ENCODE data around the gene ARSA.
A peak's percentile ranks its signal among the peaks of the same experiment; 100 is the strongest.
"Not testable (repeated sequence)": the region's sequence is repeated elsewhere in the genome, so short reads cannot be mapped to it uniquely, and the experiment has no call there.

Gene ARSA

GRCh38 chr22:50653256-50653655 is 25.3 kb upstream of the ARSA start:
- DNase-seq, result no peak

GRCh38 chr22:50643821-50644101 is 15.8 kb upstream of the ARSA start:
- DNase-seq, result not testable (repeated sequence)

- DNase-seq, result not testable (repeated sequence)
Observed at GRCh38 chr22:50643021-50643820, 15.3 kb upstream of the ARSA start.

DNA sequence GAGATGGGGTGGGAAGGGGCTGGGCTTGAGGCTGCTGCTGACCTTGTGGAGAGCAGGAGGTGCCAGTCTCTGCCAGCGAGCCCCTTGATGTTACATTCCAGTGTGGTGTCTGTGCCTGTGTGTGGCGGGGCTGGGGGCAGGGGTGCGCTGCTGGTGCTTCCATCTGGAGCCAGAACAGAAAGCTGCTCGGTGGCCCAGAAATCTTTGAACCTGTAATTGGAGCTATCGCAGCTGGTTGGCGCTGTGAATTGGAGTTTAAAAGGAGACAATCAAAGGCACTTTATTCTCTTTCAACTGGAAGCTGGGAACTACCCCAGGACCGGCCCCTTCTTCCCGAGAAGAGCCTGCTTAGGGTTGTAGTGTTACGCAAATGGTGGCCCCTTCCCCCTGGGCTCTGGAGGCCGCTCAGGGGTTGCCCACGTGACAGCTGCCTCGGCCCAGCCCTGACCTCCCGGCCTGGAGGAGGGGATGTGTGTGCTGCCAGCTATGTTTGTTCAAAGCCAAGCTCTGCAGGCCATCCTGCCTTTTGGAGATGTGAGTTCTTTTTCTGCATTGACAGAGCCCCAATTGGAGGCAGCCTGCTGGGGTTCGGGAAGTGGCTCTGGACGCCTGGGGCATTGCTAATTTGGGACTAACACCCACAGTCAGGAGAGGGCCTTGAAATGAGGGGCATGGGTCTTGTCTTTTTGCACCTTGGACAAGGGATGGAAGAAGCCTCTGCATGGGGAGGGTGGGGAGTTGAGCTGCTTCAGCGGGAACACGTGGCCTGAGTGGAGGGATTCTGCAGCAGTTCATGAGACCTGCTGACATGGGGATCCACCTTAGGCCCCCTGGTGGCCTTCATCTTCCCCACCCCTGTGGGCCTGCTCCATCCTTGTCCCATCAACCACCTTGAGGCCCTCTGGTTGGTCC is 14.0 kb upstream of the ARSA start:
- DNase-seq, result peak in 1 of 2 experiments; percentile 20

GRCh38 chr22:50640857-50641647 is 13.1 kb upstream of the ARSA start:
- no peak for DNase-seq

- not testable (repeated sequence) for DNase-seq
Observed at GRCh38 chr22:50640296-50640695, 12.3 kb upstream of the ARSA start.

DNA sequence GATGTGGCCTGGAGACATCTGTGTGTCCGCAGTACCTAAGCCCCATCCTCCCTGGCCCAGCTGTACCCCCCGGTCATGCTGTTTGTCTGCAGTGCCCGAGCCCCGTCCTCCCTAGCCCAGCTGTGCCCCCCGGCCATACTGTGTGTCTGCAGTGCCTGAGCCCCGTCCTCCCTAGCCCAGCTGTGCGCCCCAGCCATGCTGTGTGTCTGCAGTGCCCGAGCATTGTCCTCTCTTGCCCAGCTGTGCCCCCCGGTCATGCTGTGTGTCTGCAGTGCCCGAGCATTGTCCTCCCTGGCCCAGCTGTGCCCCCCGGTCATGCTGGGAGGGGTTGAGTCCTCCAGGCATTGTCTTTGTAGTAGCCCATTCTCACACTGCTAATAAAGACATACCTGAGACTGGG is 7.6 kb upstream of the ARSA start:
- no peak for DNase-seq

GRCh38 chr22:50633771-50634170 is 5.8 kb upstream of the ARSA start:
- DNase-seq, result no peak

DNA sequence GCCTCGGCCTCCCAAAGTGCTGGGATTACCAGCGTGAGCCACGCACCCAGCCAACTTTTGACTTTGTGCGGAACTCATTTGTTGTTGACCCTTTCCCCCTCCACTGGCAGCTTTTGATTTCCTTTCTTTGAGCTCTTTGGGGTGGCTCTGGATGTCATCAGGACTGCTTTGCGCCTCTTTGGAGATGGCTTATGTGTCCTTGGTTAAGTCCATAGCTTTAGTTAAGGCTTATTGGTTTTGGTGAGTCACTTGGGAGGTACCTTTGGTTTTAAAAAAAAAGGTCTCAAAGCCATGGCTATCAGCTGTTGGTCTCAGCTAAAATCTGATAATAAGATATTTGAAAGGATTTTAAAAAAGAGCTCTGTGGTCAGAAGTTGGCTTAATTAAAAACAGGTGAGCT is 5.1 kb upstream of the ARSA start:
- DNase-seq, result no peak

- no peak for DNase-seq
Observed at GRCh38 chr22:50630376-50630775, 2.4 kb upstream of the ARSA start.

- DNase-seq, result no peak
Observed at GRCh38 chr22:50628543-50629134, 687 bp upstream of the ARSA start.

DNA sequence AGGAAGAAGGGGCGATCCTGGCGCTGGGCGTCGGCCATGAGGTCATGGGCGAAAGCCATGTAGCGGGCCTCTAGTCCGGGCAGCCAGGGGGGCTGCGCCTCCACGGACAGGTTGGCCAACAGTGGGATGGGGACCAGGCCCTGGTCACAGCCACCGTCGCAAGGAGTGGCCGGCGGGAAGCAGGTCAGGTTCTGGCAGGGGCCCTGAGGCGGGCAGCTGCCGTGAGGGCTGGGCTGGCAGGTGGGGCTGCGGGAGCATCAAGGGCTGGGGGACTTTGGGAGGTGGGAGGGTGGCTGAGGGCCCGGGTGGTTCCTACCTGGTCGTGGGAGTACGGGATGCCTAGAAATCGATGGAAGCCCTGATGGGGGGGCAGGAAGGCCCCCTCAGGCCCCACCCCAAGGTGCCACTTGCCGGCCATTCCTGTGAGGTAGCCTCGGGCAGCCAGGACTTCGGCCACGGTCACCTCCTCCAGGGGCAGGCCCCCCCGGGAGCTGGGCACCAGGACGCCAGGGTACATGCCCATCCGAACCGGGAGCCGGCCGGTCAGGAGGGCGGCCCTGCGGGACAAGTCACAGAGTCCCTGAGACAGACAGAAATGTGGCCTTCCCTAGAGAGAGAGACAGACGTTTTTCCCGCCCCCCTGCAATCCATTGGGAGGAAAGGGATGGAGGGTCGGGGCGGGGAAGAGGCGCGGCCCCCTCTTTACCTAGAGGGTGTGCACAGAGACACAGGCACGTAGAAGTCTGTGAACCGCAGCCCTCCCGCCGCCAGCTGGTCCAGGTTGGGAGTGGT is 906 bp downstream of the ARSA start:
- no peak for DNase-seq

DNA sequence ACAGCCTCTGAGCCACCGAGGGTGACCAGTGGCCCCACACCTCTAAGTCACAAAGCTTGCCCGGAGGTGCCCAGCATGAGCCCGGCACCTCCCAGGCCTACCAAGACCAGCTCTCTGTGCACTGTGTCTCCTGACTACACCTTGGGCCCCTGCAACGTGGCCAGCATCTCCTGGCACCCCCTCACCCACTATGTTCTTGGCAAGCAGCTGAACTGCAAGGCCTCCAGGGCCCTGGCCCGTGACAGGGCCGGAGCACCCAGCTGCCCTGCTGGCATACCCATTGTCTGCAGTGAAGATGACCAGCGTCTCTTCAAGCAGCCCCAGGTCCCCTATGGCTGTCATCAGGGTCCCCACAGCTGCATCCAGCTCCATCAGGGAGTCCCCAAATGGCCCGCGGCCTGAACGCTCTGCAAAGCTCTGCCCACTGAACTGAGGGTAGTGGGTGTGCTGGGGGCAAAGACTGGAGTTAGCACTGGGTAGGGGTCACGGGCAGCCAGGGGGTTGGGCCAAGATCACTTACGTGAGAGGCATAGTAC is 1.6 kb downstream of the ARSA start:
- DNase-seq, result no peak

- no peak for DNase-seq
Observed at GRCh38 chr22:50625568-50626313, 2.2 kb downstream of the ARSA start.

DNA sequence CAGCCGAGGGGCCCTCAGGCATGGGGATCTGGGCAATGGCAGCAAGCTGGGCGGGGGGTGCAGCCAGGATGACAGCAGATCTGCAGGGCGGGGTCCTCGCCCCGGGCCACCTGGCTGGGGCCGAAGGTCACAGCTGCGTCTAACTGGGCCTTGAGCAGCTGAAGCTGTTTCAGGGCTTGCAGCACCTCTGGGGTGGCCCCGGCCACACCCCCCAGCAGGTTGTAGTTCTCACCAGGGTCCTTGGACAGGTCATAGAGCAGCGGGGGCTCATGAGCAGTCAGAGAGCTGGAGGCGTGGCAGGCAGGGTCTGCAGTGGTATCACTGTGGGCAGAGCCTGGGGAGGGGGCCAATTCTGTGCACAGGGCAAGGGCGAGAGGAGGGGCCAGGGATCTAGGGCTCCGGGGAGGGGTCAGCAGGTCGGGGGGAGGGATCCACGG is 2.8 kb downstream of the ARSA start:
- DNase-seq, result no peak

DNA sequence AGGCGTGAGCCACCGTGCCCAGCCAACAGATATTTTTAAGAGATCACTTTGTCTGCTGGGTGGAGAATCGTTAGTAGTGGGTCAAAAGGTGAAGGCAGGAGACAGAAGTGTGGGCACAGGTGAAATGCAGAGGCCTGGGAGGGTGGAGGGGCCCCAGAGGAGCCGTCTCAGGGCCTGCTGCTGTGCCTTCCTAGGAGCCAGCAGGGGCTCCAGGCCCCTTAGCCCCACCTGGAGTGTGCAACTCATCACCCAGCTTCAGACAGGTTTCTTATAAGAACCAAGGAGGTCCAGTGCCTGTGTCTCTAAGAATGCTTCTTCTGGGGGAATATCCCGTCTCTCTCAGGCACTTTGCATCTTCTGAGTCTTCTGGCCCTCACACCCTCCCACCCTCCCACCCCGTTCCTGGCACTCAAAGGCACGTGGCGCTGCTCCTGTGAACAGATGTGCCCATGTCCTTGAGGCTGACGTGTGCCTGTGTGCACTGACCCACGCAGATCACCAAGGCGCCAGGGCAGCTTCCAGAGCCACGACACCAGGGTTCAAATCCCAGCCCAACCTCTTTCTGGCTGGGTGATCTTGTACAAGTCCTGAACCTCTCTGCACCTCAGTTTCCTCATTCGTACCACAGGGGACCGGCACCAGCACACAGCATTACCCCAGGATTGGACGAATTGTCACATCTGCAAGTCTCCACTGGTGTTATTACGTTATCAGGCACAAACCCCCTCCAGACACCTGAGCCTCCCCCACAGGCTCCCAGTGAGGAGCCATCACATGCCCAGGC is 3.4 kb downstream of the ARSA start:
- no peak for DNase-seq

- peak; percentile 80 to 87 for DNase-seq
Observed at GRCh38 chr22:50622723-50623327, 5.1 kb downstream of the ARSA start.

DNA sequence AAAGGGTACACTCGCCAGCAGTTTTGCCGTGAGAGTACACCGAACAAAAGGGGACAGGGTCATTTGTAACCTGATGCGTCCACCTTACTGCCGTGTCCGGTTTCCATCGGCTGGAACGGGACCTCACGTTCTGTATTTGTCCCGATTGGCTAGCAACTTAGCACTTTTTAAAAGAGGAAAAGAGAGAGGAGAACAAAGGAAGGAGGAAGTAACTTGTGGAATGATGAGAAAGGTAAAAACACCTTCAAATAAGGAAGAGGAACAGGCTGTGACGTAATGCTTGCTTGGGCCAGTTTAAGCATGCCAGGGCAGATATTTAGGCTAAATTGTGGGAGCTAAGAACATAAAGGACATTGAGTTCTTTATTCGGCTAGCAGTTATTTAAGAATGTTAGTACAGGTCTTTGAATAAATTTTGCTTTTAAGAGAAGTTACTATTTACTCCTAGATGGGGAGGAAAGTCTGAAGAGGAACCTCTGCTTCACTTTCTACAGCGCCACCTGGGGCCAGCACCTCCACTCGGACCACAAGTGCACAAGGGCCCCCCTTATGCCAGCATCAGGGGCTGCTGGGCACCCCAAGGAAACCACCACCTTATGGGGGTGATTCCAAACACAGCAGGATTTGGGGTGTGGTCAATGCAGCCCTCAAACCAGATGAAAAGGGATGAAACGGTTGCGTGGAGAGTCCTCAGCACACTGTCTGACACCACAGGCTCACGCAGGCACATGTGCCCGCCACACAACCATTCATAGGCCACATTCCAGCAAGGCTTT is 5.8 kb downstream of the ARSA start:
- DNase-seq, result no peak

DNA sequence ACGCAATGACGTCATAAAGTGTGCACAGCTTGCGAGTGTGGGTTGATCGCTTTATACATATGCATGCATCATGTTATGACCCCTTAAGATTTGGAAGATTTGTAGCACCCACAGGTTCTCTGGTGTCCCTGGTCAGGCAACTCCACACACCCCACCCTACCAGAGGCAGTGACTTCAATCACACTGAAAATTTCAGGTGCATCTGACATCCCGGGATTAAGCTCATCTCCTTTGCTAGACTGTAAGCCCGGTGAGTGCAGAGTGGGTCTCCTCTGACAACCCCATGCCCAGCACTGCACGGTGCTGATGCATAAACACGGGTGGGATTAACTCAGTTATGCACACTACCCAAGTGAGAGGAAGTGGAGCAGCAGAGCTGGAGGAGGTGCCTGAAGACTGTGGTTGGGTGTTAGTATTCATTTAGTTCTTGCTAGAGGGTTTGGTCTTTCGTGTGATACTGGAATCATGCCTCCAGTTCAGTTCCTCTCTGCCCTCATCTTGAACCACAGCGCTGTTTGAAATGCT is 6.5 kb downstream of the ARSA start:
- DNase-seq, result no peak
